GM18861 (cell line): ENCODE data around the gene GAMT.
"Not testable (repeated sequence)": the region's sequence is repeated elsewhere in the genome, so short reads cannot be mapped to it uniquely, and the experiment has no call there.

ENCODE experiments used
- ATAC-seq: cut with Tn5 transposase; IDR thresholded peaks from one replicate; pipeline ENCODE4 v1.9.1; 2021; ENCODE audit not compliant: unreplicated experiment

The GAMT gene

GRCh38 chr19:1420085-1420484 lies 18.7 kb upstream of the GAMT start:
- ATAC-seq, result not testable (repeated sequence)

- ATAC-seq, result no peak
Measured at GRCh38 chr19:1418951-1419738, 17.8 kb upstream of the GAMT start.

- no peak for ATAC-seq
Measured at GRCh38 chr19:1418496-1418775, 17.1 kb upstream of the GAMT start.

- ATAC-seq, result no peak
Measured at GRCh38 chr19:1417681-1418495, 16.5 kb upstream of the GAMT start.

- no peak for ATAC-seq
Measured at GRCh38 chr19:1417145-1417544, 15.8 kb upstream of the GAMT start.

GRCh38 chr19:1416014-1416841 lies 14.9 kb upstream of the GAMT start:
- ATAC-seq, result no peak

- ATAC-seq, result no peak
Measured at GRCh38 chr19:1412995-1413800, 11.9 kb upstream of the GAMT start.

GRCh38 chr19:1412323-1412923 lies 11.1 kb upstream of the GAMT start:
- no peak for ATAC-seq

- no peak for ATAC-seq
Measured at GRCh38 chr19:1411255-1412191, 10.2 kb upstream of the GAMT start.

GRCh38 chr19:1410789-1411188 lies 9.4 kb upstream of the GAMT start:
- no peak for ATAC-seq

GRCh38 chr19:1410136-1410786 lies 8.9 kb upstream of the GAMT start:
- ATAC-seq, result no peak

GRCh38 chr19:1409204-1410005 lies 8.1 kb upstream of the GAMT start:
- ATAC-seq, result no peak

- ATAC-seq, result no peak
Measured at GRCh38 chr19:1408300-1409203, 7.2 kb upstream of the GAMT start.

GRCh38 chr19:1407528-1408299 lies 6.4 kb upstream of the GAMT start, which contains the start of gene DAZAP1:
DAZAP1 (plus strand) TSS chr19:1407586; CDS start chr19:1407774, 188 bp downstream.
- no peak for ATAC-seq

GRCh38 chr19:1406774-1407527 lies 5.6 kb upstream of the GAMT start:
- peak; percentile 69 for ATAC-seq
